Hematopoietic multipotent progenitor cell treated with erythropoietin and hydrocortisone succinate and interleukin-3 and kit ligand, for 15 days (in vitro differentiated cells): Measurements from ENCODE around the gene ADRA2C.

ENCODE experiments used
- DNase-seq: peaks from one replicate; pipeline ENCODE4 v3.0.0-alpha.2; 2015; ENCODE audit warnings: low spot score

The ADRA2C gene

DNA sequence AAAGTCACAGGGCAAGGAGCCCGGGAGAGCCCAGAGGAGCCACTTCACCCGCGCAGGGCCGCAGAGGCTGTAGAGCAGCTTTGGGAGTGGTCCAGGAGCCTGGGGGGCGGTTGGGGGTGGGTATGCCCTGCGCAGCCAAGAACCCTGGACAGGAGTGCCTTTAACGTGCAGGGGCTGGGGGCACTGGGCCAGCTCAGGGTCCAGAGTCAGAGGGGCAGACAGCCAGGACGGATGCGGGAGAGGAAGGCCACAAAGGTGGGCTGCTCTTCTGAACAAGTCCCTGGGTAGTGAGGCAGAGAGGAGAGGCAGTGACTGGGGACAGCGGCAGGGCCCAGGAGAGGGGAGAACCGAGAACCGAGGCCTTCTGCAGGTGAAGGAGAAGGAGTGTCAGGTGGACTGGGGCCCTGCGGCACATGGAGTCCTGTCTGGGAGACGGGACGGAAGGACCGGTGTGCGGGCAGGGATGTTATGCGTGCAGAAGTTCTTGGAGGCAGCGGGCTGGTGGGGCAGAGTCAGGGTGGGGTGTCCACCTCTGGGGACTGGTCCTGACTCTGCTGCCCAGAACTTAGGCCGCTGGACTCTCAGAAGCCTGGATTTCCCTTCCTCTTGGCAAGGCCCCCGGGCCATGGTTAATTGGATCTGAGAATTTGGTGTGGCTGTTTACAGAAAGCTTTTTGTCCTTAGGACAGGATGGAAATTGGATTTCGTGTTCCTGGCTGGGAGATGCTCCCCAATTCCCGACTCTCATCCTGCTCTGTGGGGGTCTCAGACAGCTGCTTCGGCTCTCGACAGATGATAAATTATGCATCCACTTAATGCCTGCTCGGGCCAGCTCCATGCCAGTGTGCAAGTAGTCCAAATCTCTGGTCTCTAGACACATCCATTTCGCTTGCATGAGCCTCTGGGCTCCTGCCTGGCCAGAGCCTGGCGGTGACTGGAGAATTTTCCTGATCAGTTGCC is 31.9 kb downstream of the ADRA2C start:
- no peak for DNase-seq

DNA sequence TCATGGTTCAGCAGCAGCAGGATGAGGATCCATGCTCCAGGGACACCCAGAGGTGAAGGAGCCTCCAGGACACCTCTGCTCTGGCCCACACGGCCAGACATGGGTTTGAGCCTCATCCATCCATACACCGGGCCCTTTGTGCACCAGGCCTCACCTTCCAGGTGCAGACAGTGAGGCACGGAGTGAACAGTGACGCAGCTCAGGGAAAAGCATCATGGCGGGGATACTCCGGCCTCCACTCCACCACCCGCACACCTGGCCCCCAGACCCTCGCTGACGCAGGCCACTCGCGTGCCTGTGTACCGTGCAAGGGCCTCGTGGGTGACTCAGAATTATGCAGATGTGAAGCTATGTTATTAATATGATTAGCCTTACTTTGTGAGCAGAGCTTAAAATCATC is 33.3 kb downstream of the ADRA2C start:
- DNase-seq, result no peak

DNA sequence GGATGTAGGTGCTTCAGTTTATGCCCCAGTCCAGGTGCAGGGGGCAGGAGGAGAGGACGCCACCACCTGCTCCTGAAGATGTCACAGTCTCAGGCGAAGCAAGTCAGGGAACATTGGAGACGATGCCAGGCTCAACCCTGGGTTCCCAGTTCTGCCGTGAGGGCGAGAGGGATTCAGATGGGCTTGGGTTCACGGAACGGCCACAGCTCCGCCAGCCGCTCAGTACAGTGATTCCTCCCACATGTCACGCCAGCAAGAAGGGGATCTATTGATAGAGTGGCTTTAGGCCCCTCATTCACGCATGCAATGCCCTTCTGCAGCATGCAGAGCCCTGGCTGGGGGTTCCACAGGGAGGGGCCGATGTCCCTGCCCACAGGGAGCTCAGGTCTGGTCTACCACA is 34.2 kb downstream of the ADRA2C start:
- DNase-seq, result no peak

DNA sequence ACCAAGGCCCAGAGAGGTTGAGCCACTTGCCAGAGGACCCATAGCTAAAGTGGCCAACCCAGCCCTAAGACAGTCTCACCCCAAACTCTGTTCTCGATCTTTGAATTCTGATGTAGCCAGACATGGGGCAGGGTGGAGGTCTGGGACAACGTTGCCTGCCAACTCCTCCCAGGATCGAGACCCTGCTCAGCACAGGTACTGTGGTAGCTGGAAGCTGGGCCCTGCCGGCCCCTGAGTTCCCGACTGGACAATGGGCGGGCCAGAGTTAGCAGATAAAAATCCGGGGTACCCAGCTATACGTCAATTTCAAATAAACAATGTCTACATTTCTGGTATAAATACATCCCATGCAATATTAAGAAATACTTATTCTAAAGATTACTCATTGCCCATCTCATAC is 35.3 kb downstream of the ADRA2C start:
- DNase-seq, result no peak

DNA sequence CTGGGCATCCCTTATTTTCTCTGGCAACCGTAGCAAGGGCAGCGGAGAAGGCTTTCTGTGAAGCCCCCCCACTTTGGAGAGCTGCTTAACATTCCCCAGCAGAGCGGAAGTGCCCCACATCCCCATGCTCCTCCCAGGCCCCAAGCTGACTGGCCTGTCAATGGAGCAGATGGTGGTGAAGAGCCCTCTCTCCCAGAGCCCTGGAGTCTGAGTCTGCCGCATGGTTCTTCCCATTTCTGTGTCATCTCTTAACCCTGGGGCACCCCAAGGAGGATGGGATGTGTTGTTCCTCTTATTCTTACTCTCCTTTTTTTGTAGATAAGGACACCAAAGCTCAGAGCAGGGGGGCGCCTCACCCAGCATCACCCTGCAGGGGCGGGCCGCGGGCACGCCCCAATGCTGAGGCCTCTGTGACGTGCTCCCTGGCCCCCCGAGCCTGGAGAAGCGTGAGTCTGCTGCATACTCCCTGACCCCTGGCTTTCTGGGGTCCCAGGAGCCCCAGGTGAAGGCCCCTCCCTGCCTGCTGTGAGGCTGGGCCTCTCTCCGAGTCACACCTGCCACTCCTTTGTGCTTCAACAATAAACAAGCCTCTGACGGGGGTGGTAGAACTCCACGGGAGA is 35.9 kb downstream of the ADRA2C start:
- no peak for DNase-seq

DNA sequence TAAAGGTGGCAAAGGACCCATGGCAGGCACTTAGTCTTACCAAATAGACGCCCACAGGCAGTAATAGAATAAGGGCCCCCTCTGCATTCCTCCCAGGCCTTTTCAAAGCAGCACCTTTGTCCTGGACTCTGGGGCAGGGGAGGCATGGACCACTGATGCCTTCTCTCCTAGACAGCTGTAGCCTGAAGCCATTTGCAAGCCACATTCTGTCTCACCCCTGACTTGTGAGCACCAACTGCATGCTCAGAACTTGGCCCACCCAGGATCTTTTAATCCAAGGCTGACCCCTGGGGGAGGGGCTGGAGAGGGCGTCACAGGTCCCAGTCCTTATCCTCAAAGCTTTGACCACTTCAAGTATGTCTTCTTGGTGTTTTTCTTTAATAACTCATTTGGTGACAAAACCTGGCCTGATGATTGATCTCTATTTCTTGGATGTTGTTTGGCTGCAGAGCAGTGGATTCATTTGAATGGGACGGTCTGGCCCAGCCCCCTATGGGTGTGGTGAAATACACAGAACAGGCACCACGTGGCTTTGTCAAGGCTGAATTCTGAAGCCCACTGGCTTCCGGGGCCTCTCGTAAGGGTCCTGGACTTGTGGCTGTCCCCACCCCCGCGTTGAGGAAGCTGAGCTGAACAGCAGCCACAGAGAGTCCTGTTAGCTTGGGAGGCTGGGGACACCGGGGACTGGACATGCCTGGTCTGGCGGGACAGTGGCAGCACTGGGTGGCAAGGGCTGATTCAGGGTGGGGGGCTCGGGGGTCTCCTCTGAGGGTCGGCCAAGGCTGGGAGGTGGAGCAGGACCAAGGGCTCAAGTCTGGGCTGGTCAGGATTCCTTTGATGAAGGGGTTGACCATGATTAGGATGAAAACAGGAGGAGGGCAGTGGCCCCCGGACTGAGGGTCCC is 36.6 kb downstream of the ADRA2C start:
- DNase-seq, result no peak

DNA sequence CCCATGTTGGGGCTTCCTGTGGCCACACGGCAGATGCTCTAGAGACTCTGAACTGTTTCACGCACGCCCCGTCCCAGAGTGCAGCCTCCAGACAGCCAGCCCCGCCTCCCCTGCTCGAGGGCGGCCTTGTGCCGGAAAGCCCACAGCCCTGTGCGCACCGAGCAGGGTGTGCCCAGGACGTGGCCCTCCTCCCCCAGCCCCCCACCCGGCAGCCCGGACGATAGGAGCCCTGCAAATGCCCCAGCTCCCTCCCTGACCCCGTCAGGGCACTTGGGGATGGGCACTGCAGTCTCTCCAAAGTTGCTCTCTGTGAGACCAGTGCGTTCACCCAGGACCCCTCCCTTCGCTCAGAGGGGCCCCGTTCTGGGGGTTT is 37.3 kb downstream of the ADRA2C start:
- no peak for DNase-seq

DNA sequence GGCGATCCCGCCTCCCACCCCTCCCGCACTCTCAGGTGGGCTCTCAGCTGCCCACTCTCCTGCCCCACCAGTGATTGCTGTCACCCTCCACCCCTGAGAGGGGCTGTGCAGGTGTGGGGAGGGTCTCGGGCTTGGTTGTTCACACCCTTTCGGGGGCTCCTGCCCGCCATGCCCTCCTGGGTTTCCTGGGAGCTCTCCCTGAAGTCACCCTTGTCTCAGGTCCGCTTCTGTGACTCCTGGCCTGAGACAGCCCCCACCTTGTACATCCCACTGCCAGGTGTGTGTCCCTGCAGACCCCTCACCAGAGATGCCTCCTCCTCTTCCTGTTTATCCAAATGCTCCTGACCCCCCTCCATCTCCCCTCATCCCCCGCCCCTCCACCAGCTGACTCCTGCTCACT is 37.8 kb downstream of the ADRA2C start:
- no peak for DNase-seq

DNA sequence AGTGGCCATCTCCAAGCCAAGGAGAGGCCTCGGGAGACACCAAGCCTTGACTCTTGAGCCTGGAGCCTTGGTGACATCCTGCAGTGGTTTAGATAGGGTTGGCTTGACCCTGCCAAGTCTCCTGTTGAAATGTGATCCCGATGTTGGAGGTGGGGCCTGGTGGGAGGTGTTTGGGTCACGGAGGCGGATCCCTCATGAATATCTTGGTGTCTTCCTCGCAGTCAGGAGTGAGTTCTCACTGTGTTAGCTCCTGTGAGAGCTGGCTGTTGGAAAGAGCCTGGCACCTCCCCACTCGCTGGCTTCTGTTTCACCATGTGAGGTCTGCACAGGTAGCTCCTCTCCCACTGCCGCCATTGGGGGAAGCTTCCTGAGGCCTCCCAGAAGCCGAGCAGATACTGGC is 38.8 kb downstream of the ADRA2C start:
- no peak for DNase-seq

DNA sequence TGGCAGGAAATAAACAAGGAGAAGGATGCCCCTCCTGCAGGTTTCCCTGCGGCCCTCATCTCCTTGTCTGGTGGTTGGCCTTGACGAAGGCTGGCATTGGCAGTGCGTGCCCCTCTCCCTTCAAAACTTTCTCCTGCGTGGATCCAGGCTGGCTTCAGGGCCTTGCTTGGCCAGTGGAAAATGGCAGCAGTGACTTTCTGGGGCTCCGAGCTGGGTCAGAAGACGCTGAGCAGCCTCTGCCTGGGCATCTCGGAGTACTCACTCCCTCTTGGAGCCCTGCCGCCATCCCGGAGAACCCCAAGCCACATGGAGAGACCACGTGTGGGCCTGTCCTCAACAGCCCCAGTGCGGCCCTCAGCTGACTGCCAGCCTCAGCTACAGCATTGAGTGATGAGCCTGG is 39.5 kb downstream of the ADRA2C start:
- no peak for DNase-seq

DNA sequence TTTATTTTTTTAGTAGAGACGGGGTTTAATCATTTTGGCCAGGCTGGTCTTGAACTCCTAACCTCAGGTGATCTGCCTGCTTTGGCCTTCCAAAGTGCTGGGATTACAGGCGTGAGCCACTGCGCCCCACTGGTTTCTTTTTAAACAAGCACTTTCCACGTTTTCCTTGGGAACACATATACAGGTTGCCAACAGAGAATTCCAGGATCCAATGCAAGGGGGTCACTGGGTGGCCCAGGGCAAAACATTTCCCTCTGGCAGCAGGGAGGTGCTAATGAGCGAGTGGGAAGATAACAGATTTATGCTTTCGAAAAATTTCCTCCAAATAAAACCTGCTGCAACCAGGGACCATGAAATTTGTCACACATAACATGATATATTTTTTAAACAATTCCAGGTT is 41.1 kb downstream of the ADRA2C start:
- DNase-seq, result no peak

DNA sequence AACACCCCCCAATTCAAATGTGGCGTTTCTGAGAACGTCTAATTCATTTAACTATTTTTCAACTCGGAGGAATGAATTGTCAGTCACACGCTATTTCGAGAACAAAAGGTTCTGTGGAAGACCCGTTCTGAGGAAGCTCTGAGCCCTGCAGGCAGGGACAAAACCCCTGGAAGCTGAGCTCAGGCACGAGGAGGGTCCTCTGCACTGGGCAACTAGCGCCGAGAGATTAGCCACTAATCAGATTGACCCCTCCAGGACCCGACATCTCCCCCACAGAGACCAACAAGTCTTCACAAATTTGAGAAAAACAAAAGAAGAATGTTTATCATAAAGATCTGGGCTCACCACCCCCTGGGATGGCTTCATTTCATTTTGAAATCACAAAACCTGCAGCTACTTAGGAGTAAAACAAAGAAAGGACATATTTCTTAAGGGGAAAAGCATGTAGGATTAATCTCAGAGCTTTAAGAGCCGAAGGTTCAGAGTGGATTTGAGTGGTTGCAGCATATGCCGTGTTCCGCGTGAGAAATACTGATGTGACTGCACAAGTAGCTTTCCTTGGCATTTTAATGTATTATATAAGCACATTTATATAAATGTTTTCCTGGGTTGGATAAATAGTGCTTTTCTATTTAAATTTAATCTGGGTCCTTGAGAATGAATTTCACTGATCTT is 41.8 kb downstream of the ADRA2C start:
- no peak for DNase-seq

DNA sequence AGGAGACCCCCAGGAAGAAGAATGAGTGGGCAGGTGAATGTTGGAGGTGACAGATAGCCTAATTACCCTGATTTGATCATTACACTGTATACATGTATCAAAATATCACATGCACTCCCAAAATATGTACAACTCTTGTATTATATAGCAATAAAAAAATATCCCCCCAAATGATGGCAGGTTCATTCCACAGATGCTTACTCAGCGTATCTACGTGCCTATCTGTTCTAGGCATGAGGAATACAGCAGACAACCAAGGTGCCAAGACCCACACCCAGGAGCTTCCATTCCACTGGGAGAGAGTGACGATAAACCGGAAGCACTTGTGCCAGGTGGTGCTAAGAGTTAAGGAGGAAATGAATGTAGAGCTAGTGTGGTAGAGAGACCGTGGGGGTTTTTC is 42.4 kb downstream of the ADRA2C start:
- DNase-seq, result no peak

DNA sequence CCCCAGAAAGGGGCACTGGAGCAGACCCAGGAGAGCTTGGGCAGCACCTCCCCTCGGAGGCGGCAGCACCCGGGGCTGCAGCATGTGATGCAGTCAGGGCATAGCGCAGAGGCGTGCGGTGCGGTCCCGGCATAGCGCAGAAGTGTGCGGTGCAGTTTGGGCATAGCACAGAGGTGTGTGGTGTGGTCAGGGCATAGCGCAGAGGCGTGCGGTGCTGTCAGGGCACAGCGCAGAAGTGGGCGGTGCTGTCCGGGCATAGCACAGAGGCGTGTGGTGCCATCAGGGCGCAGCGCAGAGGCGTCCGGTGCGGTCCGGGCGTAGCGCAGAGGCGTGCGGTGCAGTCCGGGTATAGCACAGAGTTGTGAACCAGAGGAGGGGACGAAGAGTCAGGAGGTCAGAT is 42.8 kb downstream of the ADRA2C start:
- DNase-seq, result no peak

DNA sequence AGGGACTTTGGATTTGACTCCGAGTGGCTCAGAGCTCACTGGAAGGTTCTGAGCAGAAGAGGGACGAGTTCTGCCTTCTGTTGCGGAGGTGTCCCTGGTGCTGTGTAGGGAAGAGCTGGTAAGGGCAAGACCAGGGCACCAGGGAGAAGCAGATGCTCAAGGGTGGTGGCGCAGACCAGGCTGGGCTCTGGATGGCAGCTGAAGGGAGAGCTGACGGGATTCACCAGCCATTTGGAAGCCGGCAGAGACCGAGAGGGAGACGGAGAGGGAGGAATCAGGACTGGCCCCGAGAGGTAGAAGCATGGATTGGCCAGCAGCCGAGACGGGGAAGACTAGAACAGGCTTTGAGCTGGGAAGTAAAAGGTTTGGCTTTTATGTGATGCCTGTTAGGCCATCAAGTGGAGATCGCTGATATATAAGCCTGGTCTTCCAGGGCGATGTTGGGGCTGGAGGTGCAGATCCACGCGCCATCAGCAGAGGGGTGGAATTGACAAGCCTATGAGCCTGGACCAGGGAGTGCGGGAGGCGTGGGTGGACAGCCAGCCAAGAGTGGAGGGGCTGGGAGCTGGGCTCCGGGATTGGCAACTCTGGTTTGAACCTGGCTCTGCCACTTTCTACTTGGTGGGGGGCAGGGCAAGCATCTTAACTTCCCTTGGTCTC is 43.4 kb downstream of the ADRA2C start:
- DNase-seq, result no peak

DNA sequence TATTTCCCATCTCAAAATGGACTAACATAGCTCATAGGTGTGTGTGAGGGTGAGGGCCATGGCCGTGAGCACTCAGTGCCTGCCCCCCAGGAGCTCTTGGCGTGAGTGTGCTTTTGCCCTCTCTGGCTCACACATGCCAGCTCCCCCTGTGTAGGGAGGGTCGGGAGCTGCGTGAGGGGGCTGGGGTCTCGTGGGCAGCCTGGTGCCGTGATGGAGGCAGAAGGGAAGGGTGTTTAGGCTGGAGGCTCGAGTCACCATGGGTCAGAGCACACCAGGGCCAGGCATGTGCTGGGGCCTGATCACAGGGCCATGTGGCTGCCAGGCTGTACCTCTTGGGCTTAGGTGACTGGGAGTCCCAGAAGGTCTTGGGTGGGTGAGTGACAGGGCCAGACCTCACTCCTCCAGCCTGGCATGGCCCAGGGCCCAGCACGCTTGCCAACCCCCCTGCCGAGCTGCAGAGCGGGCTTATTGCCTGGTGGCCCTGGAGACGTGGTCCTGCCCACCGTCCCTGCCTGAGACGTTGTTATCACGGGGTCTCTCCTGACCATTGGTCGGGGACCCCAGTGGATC is 44.0 kb downstream of the ADRA2C start:
- no peak for DNase-seq

DNA sequence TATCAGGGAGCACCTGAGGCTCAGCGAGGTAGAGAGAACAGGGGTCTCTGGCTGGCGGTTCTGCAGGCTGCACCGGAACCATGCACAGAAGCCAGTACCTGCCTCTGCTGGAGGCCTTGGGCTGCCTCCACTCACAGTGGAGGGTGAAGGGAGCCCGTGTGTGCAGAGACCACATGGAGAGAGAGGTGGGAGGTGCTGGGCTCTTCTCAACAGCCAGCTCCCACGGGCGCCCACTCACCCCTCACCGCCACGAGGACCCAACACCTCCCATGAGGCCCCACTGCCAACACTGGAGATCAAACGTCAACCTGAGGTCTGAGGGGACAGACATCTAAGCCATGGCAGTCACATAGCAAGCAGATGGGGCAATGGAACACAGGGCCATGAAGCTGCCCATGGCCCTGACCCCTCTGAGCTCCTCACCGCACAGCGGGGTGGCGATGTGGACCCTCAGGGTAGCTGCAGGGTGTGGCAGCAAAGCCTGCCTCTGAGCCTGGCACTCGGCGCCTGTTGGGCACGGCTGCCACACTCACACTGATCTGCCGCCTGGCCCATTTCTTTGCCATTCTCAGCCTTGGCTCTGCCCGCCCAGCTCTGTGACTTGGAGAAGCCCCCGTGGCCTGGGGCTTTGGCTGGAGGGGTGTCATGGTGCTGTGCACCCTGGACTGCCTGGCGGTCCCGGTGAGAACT is 44.8 kb downstream of the ADRA2C start:
- no peak for DNase-seq

DNA sequence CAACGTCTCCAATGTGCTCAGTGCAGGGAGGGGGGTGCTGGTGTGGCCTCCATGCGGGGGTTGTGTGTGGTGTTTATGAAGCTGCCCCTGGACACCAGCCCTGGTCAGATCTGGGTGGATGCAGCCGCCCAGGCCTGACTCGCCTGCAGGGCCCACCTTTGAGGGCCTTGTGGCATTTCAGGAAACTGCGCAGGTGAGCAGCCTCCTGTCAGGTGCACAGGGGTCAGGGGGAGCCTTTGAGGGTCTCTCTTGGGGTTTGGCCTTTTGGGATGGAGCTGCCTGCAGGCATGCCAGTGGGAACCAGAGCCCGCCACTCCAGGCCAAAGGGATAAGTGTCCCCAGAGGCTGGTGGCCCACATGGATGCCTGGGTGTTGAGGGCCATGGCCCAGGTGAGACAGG is 45.4 kb downstream of the ADRA2C start:
- no peak for DNase-seq

DNA sequence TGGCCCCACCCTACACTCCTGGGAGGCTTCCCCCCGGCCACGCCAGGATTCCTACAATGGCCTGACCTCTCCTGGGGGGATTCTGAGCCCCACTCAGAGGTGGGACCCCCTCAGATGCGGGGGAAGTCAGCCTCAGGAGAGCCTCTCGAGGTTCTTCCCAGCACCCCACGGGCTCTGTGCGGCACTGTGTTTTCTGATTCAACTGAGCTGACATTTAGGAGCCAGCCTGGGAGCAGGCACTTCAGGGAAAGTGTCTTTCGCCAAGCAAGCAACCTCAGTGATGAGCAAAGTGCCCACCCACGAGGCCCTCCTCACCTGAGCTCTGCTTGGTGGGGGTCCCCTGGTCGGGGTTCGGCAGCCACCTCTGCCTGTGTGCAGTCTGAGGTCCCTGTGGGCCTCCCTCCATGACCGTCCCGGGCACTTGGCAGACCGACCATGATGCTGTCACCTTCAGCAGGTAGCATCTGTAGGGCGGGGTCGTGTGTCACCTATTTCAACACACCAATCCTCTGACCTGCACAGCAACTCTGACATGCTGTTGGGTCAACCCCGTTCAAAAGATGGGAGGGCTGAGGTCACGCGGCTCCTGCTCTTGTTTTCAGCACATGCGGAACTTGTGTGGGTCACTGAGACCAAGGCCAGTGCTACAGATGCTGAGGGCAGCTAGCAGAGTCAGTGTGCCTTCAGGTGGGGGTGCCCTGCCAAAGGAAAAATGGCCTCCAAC is 46.2 kb downstream of the ADRA2C start:
- DNase-seq, result no peak
